Activated CD4-positive, alpha-beta memory T cell treated with anti-CD3 and anti-CD28 coated beads for 36 hours (primary cell): ENCODE measurements around the gene LIPJ. TPM values are rescaled to one million over a fixed set of nuclear protein-coding genes. Genes with fewer than 3 reads are reported as not detected.

ENCODE experiments used
- CTCF ChIA-PET: fragments of 350-600 bp; sonication (Branson Sonifier 250); formaldehyde crosslinking; loops from one replicate; lab custom pipeline; 2021; ENCODE audit warnings: antibody characterized with exemption, inconsistent platforms; lab: Charles Lee
- POLR2A ChIA-PET: fragments of 350-600 bp; sonication (Branson Sonifier 250); formaldehyde crosslinking; loops from one replicate; lab custom pipeline; 2021; ENCODE audit warnings: antibody characterized with exemption; lab: Charles Lee
- DNase-seq: peaks from one replicate; pipeline ENCODE4 v3.0.0-alpha.2; 2020
- H3K27ac Mint-ChIP-seq: one replicate; pipeline ENCODE4 v1.8.0; 2021; ENCODE audit warnings: mixed read lengths
- H3K27me3 Mint-ChIP-seq: one replicate; pipeline ENCODE4 v1.8.0; 2021; ENCODE audit warnings: mixed read lengths
- H3K36me3 Mint-ChIP-seq: one replicate; pipeline ENCODE4 v1.8.0; 2021; ENCODE audit warnings: mixed read lengths
- H3K4me1 Mint-ChIP-seq: one replicate; pipeline ENCODE4 v1.8.0; 2021; ENCODE audit warnings: low read depth, mixed read lengths
- H3K4me3 Mint-ChIP-seq: one replicate; pipeline ENCODE4 v1.8.0; 2021; ENCODE audit warnings: mild to moderate bottlenecking, mixed read lengths
- H3K9me3 Mint-ChIP-seq: one replicate; pipeline ENCODE4 v1.8.0; 2021; ENCODE audit warnings: mixed read lengths
- intact Hi-C: fragments of 100-400 bp; cut with micrococcal nuclease; formaldehyde crosslinking; loops from one replicate; pipeline ENCODE4 v1.15.1; 2023
- total RNA-seq, 2 experiments: library from RNA; stranded (reverse); gene quantifications; one replicate each; pipeline ENCODE4 v1.2.3, GENCODE V29; 2021

Gene LIPJ
- total RNA-seq, 2 experiments from 2014 or later: not detected

- no peaks in the 10 kb centered on the region for H3K9me3 Mint-ChIP-seq
- DNase-seq: no peak
- H3K27ac Mint-ChIP-seq: no peak overlapping the region
- CTCF ChIA-PET: interaction anchor here (0.9 to 1.2 kb wide), 2 partner anchors 9 to 37 kb away, joined by 3 read pairs; no protein-coding TSS in a partner anchor
- H3K36me3 Mint-ChIP-seq: no peaks in the 10 kb centered on the region
- intact Hi-C loops: no loop called here
- peaks cover 7% of the 10 kb centered on the region for H3K27me3 Mint-ChIP-seq
- no peak overlapping the region for H3K4me3 Mint-ChIP-seq
- no peaks in the 10 kb centered on the region for H3K4me1 Mint-ChIP-seq
- POLR2A ChIA-PET: no interaction called here
Measured at GRCh38 chr10:88651101-88651551, 64.6 kb downstream of the LIPJ start.

GRCh38 chr10:88652616-88653015, 66.1 kb downstream of the LIPJ start:
- Mint-ChIP-seq H3K36me3 (no peaks in the 10 kb centered on the region), H3K27ac (no peak overlapping the region), H3K4me1 (no peaks in the 10 kb centered on the region), H3K27me3 (peaks cover 4% of the 10 kb centered on the region), H3K9me3 (no peaks in the 10 kb centered on the region), H3K4me3 (no peak overlapping the region)
- intact Hi-C loops: no loop called here
- no peak for DNase-seq
- CTCF ChIA-PET: no interaction called here
- POLR2A ChIA-PET: no interaction called here

Other genes starting within 250 kb of the LIPJ start
- 1 to 10 TPM; 4.0 to 4.7 TPM for gene RNLS, start 3.4 kb upstream of the LIPJ start, total RNA-seq
- gene LIPF, start 77.7 kb downstream of the LIPJ start, total RNA-seq: not detected
- not detected for gene LIPK, start 119.5 kb downstream of the LIPJ start, total RNA-seq
- gene LIPN, start 173.3 kb downstream of the LIPJ start, total RNA-seq: not detected
- not detected for gene LIPM, start 216.0 kb downstream of the LIPJ start, total RNA-seq